GM12878 (cell line): ENCODE measurements around the gene CFAP97. TPM values are rescaled to one million over a fixed set of nuclear protein-coding genes. Genes with fewer than 3 reads are reported as not detected.

Source experiments
- ATAC-seq: fragments of 200-7000 bp; cut with Tn5 transposase; 3 replicates; pipeline ENCODE4 v1.9.1; 2020; ENCODE audit warnings: mild to moderate bottlenecking, moderate library complexity
- BruUV-seq: library from RNA; stranded (reverse); fragments of 400-500 nt; replicated peaks from 2 replicates; lab custom pipeline; 2021; lab: Mats Ljungman, UMichigan
- CTCF ChIA-PET: fragments of 300-600 bp; sonication (Branson Sonifier 250); formaldehyde crosslinking; extraction: SDS; loops from one replicate; lab custom pipeline; 2021; ENCODE audit warnings: inconsistent platforms; lab: Yijun Ruan, JAX
- POLR2A ChIA-PET: fragments of 350-600 bp; formaldehyde crosslinking; extraction: SDS; loops from one replicate; lab custom pipeline; 2021; ENCODE audit warnings: inconsistent platforms; lab: Charles Lee
- RAD21 ChIA-PET: fragments of 300-600 bp; sonication (Branson Sonifier 250); formaldehyde crosslinking; loops from one replicate; lab custom pipeline; 2023; ENCODE audit warnings: antibody characterized with exemption; ENCODE audit not compliant: unreplicated experiment; lab: Charles Lee
- SMC1A ChIA-PET: fragments of 300-600 bp; sonication (Branson Sonifier 250); formaldehyde crosslinking; loops from one replicate; lab custom pipeline; 2023; ENCODE audit not compliant: unreplicated experiment, uncharacterized antibody; lab: Charles Lee
- DNase-seq: peaks from one replicate; pipeline ENCODE4 v3.0.0-alpha.2; 2011; ENCODE audit warnings: low read depth, low spot score
- FAIRE-seq: peaks from 3 replicates; lab custom pipeline; 2011; peaks lifted over from hg19 to GRCh38; lab: Jason Lieb, UNC
- H2AFZ ChIP-seq: 2 replicates; pipeline ENCODE4 v1.6.0; 2011; ENCODE audit warnings: low read depth, low read length, control low read depth; ENCODE audit not compliant: control insufficient read depth
- H3K27ac ChIP-seq: 2 replicates; pipeline ENCODE4 v1.5.1; 2011; ENCODE audit warnings: control low read depth; ENCODE audit not compliant: control insufficient read depth, insufficient read depth
- H3K27me3 ChIP-seq, 2 experiments: replicated peaks in 1 of 2; 2 replicates each; pipeline versions ENCODE4 v1.6.0 to v1.6.1; 2011; ENCODE audit warnings: low read length in 1 of 2; ENCODE audit not compliant: control insufficient read depth in 2 of 2, insufficient read depth in 2 of 2
- H3K36me3 ChIP-seq, 2 experiments: 2 replicates each; pipeline ENCODE4 v1.5.1; 2011; ENCODE audit warnings: low read length in 1 of 2; ENCODE audit not compliant: control insufficient read depth in 2 of 2, insufficient read depth in 2 of 2
- H3K4me1 ChIP-seq: 2 replicates; pipeline ENCODE4 v1.6.1; 2011; ENCODE audit warnings: mild to moderate bottlenecking, low read length, moderate library complexity, mixed read lengths; ENCODE audit not compliant: control insufficient read depth, insufficient read depth
- H3K4me2 ChIP-seq: 2 replicates; pipeline ENCODE4 v1.6.0; 2011; ENCODE audit warnings: control low read depth; ENCODE audit not compliant: control insufficient read depth, insufficient read depth
- H3K4me3 ChIP-seq: fragments of 200-600 bp; sonication (generic); 2 replicates; pipeline ENCODE4 v1.5.1; 2016
- H3K79me2 ChIP-seq: 2 replicates; pipeline ENCODE4 v1.6.0; 2011; ENCODE audit warnings: low read length; ENCODE audit not compliant: control insufficient read depth, insufficient read depth
- H3K9ac ChIP-seq: 2 replicates; pipeline ENCODE4 v1.8.0; 2011; ENCODE audit warnings: low read length, control low read depth, mixed read lengths; ENCODE audit not compliant: control insufficient read depth, insufficient read depth
- H3K9me3 ChIP-seq: replicated peaks from 3 replicates; pipeline ENCODE4 v1.5.1; 2011; ENCODE audit warnings: mild to moderate bottlenecking, low read length; ENCODE audit not compliant: control insufficient read depth, insufficient read depth
- H4K20me1 ChIP-seq: 2 replicates; pipeline ENCODE4 v1.6.0; 2011; ENCODE audit not compliant: control insufficient read depth, insufficient read depth
- BCL11A ChIP-seq: IDR thresholded peaks from 2 replicates; pipeline ENCODE4 v1.6.1; 2011; ENCODE audit warnings: low read depth, low read length
- CBX3 ChIP-seq: fragments of 200-600 bp; sonication (generic); IDR thresholded peaks from 2 replicates; pipeline ENCODE4 v1.6.1; 2016; ENCODE audit warnings: low read depth, borderline replicate concordance
- E2F4 ChIP-seq: IDR thresholded peaks from 2 replicates; pipeline ENCODE4 v1.6.1; 2012; ENCODE audit warnings: low read depth, low read length, improper control_type of control experiment
- EED ChIP-seq: sonication (generic); IDR thresholded peaks from 2 replicates; pipeline ENCODE4 v1.6.1; 2016; ENCODE audit warnings: antibody characterized with exemption, low read depth
- SKIL ChIP-seq: fragments of 450-650 bp; IDR thresholded peaks from 2 replicates; pipeline ENCODE4 v1.6.1; 2017; ENCODE audit warnings: mild to moderate bottlenecking, low read depth, inconsistent platforms; ENCODE audit not compliant: poor library complexity, severe bottlenecking
- TCF12 ChIP-seq: IDR thresholded peaks from 2 replicates; pipeline ENCODE4 v1.6.1; 2011; ENCODE audit warnings: low read depth, mild to moderate bottlenecking, low read length
- YBX1 ChIP-seq: fragments of 450-650 bp; IDR thresholded peaks from 2 replicates; pipeline ENCODE4 v1.6.1; 2016; ENCODE audit warnings: antibody characterized with exemption
- WGBS: methylation state at CpG from one replicate; pipeline ENCODE4 v1.1.6; 2016; ENCODE audit warnings: low lambda C conversion rate; ENCODE audit not compliant: insufficient replicate concordance, insufficient coverage; ENCODE audit errors: missing lambda C conversion rate; 5-methylcytosine and 5-hydroxymethylcytosine counted together
- in situ Hi-C: fragments of 300-500 bp; cut with MboI; formaldehyde crosslinking; loops from 9 replicates; pipeline ENCODE4 v1.14.3; 2018; ENCODE audit warnings: mixed read lengths
- intact Hi-C: fragments of 100-400 bp; cut with micrococcal nuclease; formaldehyde crosslinking; loops from one replicate; pipeline ENCODE4 v1.14.2; 2022; ENCODE audit not compliant: unreplicated experiment
- polyA plus RNA-seq, 11 experiments: library from polyadenylated mRNA; depleted of rRNA in 4 of 11; unstranded in 6 of 11; stranded (reverse) in 5 of 11; fragments of >200 nt; fragmentation: Nextera tagmentation in 4 of 11; fragmentation: Illumina TruSeq in 1 of 11; extraction: Ambion mirVana in 4 of 11; extraction: Trizol in 1 of 11; gene quantifications; 1 replicate in 1 of 11; 2 replicates in 10 of 11; pipeline versions ENCODE4 v1.2.1 to v1.2.3, GENCODE V29; 2011 to 2016; ENCODE audit warnings: inconsistent platforms in 2 of 11, missing spikeins in 2 of 11, low read depth in 1 of 11
- total RNA-seq, 4 experiments: library from RNA; depleted of rRNA in 3 of 4; stranded (reverse); fragments of >200 nt in 3 of 4; fragmentation: Illumina TruSeq in 1 of 4; extraction: Trizol in 1 of 4; gene quantifications; 2 replicates each; pipeline versions ENCODE4 v1.2.1 to v1.2.3, GENCODE V29; 2013 to 2021

Gene CFAP97
- total and polyA plus RNA-seq, 10 of the 15 experiments (the other 5 are each of a cell fraction or from before 2014, with no cell fraction given): 26.4 to 62.7 (median 48.0) TPM

GRCh38 chr4:185246453-185246852, 42.7 kb upstream of the CFAP97 start:
- RAD21 ChIA-PET: interaction anchor here (1.0 to 2.0 kb wide), 2 partner anchors 10 to 17 kb away, joined by 3 to 8 read pairs; no protein-coding TSS in a partner anchor
- no peak overlapping the region for H3K27ac ChIP-seq
- no peak for ATAC-seq
- POLR2A ChIA-PET: interaction anchor here (0.5 to 1.3 kb wide), 3 partner anchors 14 to 61 kb away, joined by 3 to 7 read pairs (median 5); partner anchors contain the start of gene SNX25
- FAIRE-seq: no peak
- peaks cover 0 to 10% of the 10 kb centered on the region in 2 experiments for H3K36me3 ChIP-seq
- DNase-seq: no peak
- in situ Hi-C loops: no loop called here
- H4K20me1 ChIP-seq: no peaks in the 10 kb centered on the region; the same call in 1 of the 2 replicates
- 42% methylated on average over 1 of the region's 1 CpG for WGBS
- H3K4me2 ChIP-seq: no peak overlapping the region
- intact Hi-C loops: no loop called here
- H3K79me2 ChIP-seq: peaks cover 74% of the 10 kb centered on the region
- H3K4me3 ChIP-seq: no peak overlapping the region
- no peak overlapping the region for H3K9ac ChIP-seq
- CTCF ChIA-PET: interaction anchor here (1.4 to 2.1 kb wide), 3 partner anchors 20 to 62 kb away, joined by 5 to 6 read pairs (median 5); no protein-coding TSS in a partner anchor
- no peaks in the 10 kb centered on the region for H3K9me3 ChIP-seq
- TF ChIP-seq YBX1 (no peak), E2F4 (no peak), EED (no peak), SKIL (no peak), BCL11A (no peak), CBX3 (no peak), TCF12 (no peak)
- H3K4me1 ChIP-seq: peaks cover 11% of the 10 kb centered on the region
- no peak overlapping the region for H2AFZ ChIP-seq
- SMC1A ChIA-PET: interaction anchor here (1.0 to 1.7 kb wide), 5 partner anchors 27 to 63 kb away, joined by 3 to 6 read pairs (median 5); partner anchors contain the start of gene SNX25
- BruUV-seq: no TSS peak
- no peaks in the 10 kb centered on the region for H3K27me3 ChIP-seq
